Ishikawa (cell line): ENCODE data around the gene RNF220.

Experiments used
- EGR1 ChIP-seq: IDR thresholded peaks from 2 replicates; pipeline ENCODE4 v1.6.1; 2012
- EP300 ChIP-seq: IDR thresholded peaks from 2 replicates; pipeline ENCODE4 v1.6.1; 2012; ENCODE audit warnings: borderline replicate concordance
- MAX ChIP-seq: IDR thresholded peaks from 2 replicates; pipeline ENCODE4 v1.6.1; 2012
- USF1 ChIP-seq: IDR thresholded peaks from 2 replicates; pipeline ENCODE4 v1.6.1; 2012
- YY1 ChIP-seq: IDR thresholded peaks from 2 replicates; pipeline ENCODE4 v1.6.1; 2012; ENCODE audit warnings: low read depth

- TF ChIP-seq EP300 (no peak), MAX (no peak), USF1 (no peak), YY1 (no peak), EGR1 (no peak)
Measured at GRCh38 chr1:44553127-44553758, 148.2 kb downstream of the RNF220 start.
